Neural cell (in vitro differentiated cells): ENCODE results near the gene DOCK7. TPM values are rescaled to one million over a fixed set of nuclear protein-coding genes. Genes with fewer than 3 reads are reported as not detected.

ENCODE experiments used
- H2AFZ ChIP-seq: fragments of 200-600, 300-800 bp; sonication (generic), shearing (Covaris generic); 2 replicates; pipeline ENCODE4 v1.6.0; 2014; ENCODE audit warnings: low read depth, mild to moderate bottlenecking, antibody characterized with exemption, low read length, moderate library complexity
- H3F3A ChIP-seq: fragments of 200-600 bp; shearing (Covaris generic); 2 replicates; pipeline ENCODE4 v1.6.1; 2016; ENCODE audit warnings: mild to moderate bottlenecking, moderate library complexity, mixed read lengths, antibody characterized with exemption, low read length; ENCODE audit not compliant: insufficient read depth, poor library complexity, severe bottlenecking
- H3K27ac ChIP-seq: fragments of 200-600, 300-800 bp; sonication (generic), shearing (Covaris generic); 2 replicates; pipeline ENCODE4 v1.5.1; 2014; ENCODE audit warnings: mild to moderate bottlenecking, low read length, moderate library complexity
- H3K27me3 ChIP-seq: fragments of 300-800, 200-600 bp; sonication (generic), shearing (Covaris generic); 2 replicates; pipeline ENCODE4 v1.6.0; 2014; ENCODE audit warnings: mild to moderate bottlenecking, low read depth, low read length, moderate library complexity; ENCODE audit not compliant: insufficient read depth
- H3K36me3 ChIP-seq: fragments of 300-800, 200-600 bp; sonication (generic), shearing (Covaris generic); 2 replicates; pipeline ENCODE4 v1.5.1; 2014; ENCODE audit warnings: mild to moderate bottlenecking, antibody characterized with exemption, low read length, moderate library complexity; ENCODE audit not compliant: insufficient read depth
- H3K4me2 ChIP-seq: fragments of 300-800, 200-600 bp; sonication (generic), shearing (Covaris generic); 2 replicates; pipeline ENCODE4 v1.6.0; 2014; ENCODE audit warnings: mild to moderate bottlenecking, low read length
- H3K4me3 ChIP-seq: fragments of 300-800, 200-600 bp; sonication (generic), shearing (Covaris generic); 2 replicates; pipeline ENCODE4 v1.5.1; 2014; ENCODE audit warnings: mild to moderate bottlenecking, low read length, moderate library complexity
- H3K79me2 ChIP-seq: fragments of 200-600 bp; shearing (Covaris generic); replicated peaks from 2 replicates; pipeline ENCODE4 v1.6.0; 2014; ENCODE audit warnings: mild to moderate bottlenecking, low read length, moderate library complexity; ENCODE audit not compliant: insufficient read depth
- H3K9ac ChIP-seq: fragments of 300-800, 200-600 bp; sonication (generic), shearing (Covaris generic); 2 replicates; pipeline ENCODE4 v1.6.1; 2016; ENCODE audit warnings: mild to moderate bottlenecking, low read length, mixed read lengths
- H3K9me2 ChIP-seq: fragments of 200-600 bp; shearing (Covaris generic); 2 replicates; pipeline ENCODE4 v1.6.1; 2016; ENCODE audit warnings: mild to moderate bottlenecking, low read length, mixed read lengths; ENCODE audit not compliant: insufficient read depth
- H3K9me3 ChIP-seq: fragments of 200-600, 300-800 bp; sonication (generic), shearing (Covaris generic); 2 replicates; pipeline ENCODE4 v1.6.1; 2016; ENCODE audit warnings: mild to moderate bottlenecking, mixed run types, low read length, moderate library complexity, mixed read lengths
- H4K20me1 ChIP-seq: fragments of 200-600 bp; shearing (Covaris generic); 2 replicates; pipeline ENCODE4 v1.6.1; 2016; ENCODE audit warnings: mild to moderate bottlenecking, mixed run types; ENCODE audit not compliant: insufficient read depth
- EP300 ChIP-seq: fragments of 450-650 bp; conservative IDR thresholded peaks from 2 replicates; pipeline ENCODE4 v1.6.1; 2014; ENCODE audit warnings: antibody characterized with exemption, mild to moderate bottlenecking, moderate library complexity; ENCODE audit not compliant: poor library complexity, severe bottlenecking
- EZH2 ChIP-seq: fragments of 200-600, 300-800 bp; shearing (Covaris generic), sonication (generic); IDR thresholded peaks from 2 replicates; pipeline ENCODE4 v1.6.1; 2014; ENCODE audit warnings: antibody characterized with exemption, low read length, borderline replicate concordance, mild to moderate bottlenecking; ENCODE audit not compliant: insufficient read depth, poor library complexity, severe bottlenecking
- MXI1 ChIP-seq: fragments of 450-650 bp; conservative IDR thresholded peaks from 2 replicates; pipeline ENCODE4 v1.6.1; 2014; ENCODE audit warnings: antibody characterized with exemption, mild to moderate bottlenecking; ENCODE audit not compliant: poor library complexity, severe bottlenecking
- POLR2AphosphoS5 ChIP-seq: IDR thresholded peaks from 2 replicates; pipeline ENCODE4 v1.6.1; 2012
- RAD21 ChIP-seq: fragments of 450-650 bp; conservative IDR thresholded peaks from 2 replicates; pipeline ENCODE4 v1.6.1; 2014; ENCODE audit warnings: antibody characterized with exemption, mild to moderate bottlenecking, moderate library complexity
- SMC3 ChIP-seq: fragments of 450-650 bp; conservative IDR thresholded peaks from 2 replicates; pipeline ENCODE4 v1.6.1; 2014; ENCODE audit warnings: antibody characterized with exemption, mild to moderate bottlenecking, moderate library complexity; ENCODE audit not compliant: poor library complexity
- TAF1 ChIP-seq: IDR thresholded peaks from 2 replicates; pipeline ENCODE4 v1.6.1; 2012; ENCODE audit warnings: low read depth
- polyA plus RNA-seq: library from polyadenylated mRNA; depleted of rRNA; stranded (reverse); fragments of >200 nt; gene quantifications from 2 replicates; pipeline ENCODE4 v1.2.3, GENCODE V29; 2014
- TF ChIP-seq, protein P1 (sequence below): IDR thresholded peaks from 2 replicates; pipeline ENCODE4 v1.6.1; 2012; ENCODE audit warnings: borderline replicate concordance
- TF ChIP-seq, protein P2 (sequence below): fragments of 450-650 bp; IDR thresholded peaks from 2 replicates; pipeline ENCODE4 v1.5.1; 2014; ENCODE audit warnings: antibody characterized with exemption, mild to moderate bottlenecking, moderate library complexity; ENCODE audit not compliant: poor library complexity, severe bottlenecking

The DOCK7 gene
- polyA plus RNA-seq, 1 donor from 2014 or later, result 129 TPM

DNA sequence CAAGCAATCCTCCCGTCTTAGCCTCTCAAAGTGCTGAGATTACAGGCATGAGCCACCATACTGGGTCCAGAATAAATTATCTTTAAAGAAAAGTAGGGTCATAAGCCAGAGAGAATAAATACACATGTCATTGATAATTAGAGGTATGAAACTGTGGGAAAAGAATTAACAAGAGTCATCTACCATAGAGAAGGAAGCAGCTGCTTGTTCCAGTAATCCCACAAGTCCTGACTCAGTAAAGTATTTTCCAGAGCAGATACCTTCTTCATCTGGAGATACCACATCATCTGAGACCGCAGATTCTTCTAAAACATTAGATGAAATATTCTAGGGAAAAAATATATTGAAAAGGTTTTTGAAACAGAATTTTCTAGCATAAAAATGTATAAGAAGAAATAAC is 195.7 kb downstream of the DOCK7 start:
- H3F3A ChIP-seq, result no peaks in the 10 kb centered on the region
- no peak overlapping the region for H3K9ac ChIP-seq
- H3K4me3 ChIP-seq, result no peak overlapping the region
- TF ChIP-seq, protein P1, sequence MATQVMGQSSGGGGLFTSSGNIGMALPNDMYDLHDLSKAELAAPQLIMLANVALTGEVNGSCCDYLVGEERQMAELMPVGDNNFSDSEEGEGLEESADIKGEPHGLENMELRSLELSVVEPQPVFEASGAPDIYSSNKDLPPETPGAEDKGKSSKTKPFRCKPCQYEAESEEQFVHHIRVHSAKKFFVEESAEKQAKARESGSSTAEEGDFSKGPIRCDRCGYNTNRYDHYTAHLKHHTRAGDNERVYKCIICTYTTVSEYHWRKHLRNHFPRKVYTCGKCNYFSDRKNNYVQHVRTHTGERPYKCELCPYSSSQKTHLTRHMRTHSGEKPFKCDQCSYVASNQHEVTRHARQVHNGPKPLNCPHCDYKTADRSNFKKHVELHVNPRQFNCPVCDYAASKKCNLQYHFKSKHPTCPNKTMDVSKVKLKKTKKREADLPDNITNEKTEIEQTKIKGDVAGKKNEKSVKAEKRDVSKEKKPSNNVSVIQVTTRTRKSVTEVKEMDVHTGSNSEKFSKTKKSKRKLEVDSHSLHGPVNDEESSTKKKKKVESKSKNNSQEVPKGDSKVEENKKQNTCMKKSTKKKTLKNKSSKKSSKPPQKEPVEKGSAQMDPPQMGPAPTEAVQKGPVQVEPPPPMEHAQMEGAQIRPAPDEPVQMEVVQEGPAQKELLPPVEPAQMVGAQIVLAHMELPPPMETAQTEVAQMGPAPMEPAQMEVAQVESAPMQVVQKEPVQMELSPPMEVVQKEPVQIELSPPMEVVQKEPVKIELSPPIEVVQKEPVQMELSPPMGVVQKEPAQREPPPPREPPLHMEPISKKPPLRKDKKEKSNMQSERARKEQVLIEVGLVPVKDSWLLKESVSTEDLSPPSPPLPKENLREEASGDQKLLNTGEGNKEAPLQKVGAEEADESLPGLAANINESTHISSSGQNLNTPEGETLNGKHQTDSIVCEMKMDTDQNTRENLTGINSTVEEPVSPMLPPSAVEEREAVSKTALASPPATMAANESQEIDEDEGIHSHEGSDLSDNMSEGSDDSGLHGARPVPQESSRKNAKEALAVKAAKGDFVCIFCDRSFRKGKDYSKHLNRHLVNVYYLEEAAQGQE, result no peak
- TF ChIP-seq EP300, result no peak
- no peak for TF ChIP-seq POLR2AphosphoS5
- no peak for TF ChIP-seq RAD21
- TF ChIP-seq, protein P2, sequence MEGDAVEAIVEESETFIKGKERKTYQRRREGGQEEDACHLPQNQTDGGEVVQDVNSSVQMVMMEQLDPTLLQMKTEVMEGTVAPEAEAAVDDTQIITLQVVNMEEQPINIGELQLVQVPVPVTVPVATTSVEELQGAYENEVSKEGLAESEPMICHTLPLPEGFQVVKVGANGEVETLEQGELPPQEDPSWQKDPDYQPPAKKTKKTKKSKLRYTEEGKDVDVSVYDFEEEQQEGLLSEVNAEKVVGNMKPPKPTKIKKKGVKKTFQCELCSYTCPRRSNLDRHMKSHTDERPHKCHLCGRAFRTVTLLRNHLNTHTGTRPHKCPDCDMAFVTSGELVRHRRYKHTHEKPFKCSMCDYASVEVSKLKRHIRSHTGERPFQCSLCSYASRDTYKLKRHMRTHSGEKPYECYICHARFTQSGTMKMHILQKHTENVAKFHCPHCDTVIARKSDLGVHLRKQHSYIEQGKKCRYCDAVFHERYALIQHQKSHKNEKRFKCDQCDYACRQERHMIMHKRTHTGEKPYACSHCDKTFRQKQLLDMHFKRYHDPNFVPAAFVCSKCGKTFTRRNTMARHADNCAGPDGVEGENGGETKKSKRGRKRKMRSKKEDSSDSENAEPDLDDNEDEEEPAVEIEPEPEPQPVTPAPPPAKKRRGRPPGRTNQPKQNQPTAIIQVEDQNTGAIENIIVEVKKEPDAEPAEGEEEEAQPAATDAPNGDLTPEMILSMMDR, result no peak
- no peak for TF ChIP-seq SMC3
- no peak for TF ChIP-seq EZH2
- TF ChIP-seq TAF1, result no peak
- no peak for TF ChIP-seq MXI1
- H4K20me1 ChIP-seq, result no peaks in the 10 kb centered on the region
- no peaks in the 10 kb centered on the region for H3K9me3 ChIP-seq
- H3K9me2 ChIP-seq, result no peaks in the 10 kb centered on the region
- H3K4me2 ChIP-seq, result no peak overlapping the region
- H3K79me2 ChIP-seq, result no peaks in the 10 kb centered on the region
- H3K36me3 ChIP-seq, result no peaks in the 10 kb centered on the region
- H3K27ac ChIP-seq, result no peak overlapping the region
- H2AFZ ChIP-seq, result no peak overlapping the region
- no peaks in the 10 kb centered on the region for H3K27me3 ChIP-seq

DNA sequence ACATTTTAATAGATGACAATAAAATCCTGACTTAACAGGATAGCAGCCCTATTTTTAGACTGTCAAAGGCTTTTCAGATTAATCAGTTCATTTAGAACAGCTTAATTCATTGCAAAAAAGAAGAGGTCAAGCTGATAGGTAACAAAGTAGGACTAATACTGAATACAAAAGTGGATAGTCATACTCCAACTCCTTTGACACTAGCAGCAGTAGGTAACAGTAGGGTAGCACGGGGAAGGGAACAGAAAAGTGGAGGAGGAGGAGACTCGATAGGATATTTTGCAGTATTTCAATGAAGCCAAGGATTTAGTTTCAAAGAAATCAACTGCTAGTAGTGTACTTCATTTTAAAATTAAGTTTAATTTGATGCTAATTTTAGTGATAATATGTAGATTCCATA is 200.2 kb downstream of the DOCK7 start:
- Histone ChIP-seq H3K79me2 (no peaks in the 10 kb centered on the region), H3F3A (no peaks in the 10 kb centered on the region), H3K36me3 (no peaks in the 10 kb centered on the region), H3K9me3 (no peaks in the 10 kb centered on the region), H3K4me2 (no peak overlapping the region), H4K20me1 (no peaks in the 10 kb centered on the region), H3K27me3 (no peaks in the 10 kb centered on the region), H3K4me3 (no peak overlapping the region), H3K9me2 (no peaks in the 10 kb centered on the region), H3K27ac (no peak overlapping the region), H2AFZ (no peak overlapping the region), H3K9ac (no peak overlapping the region)
- TF ChIP-seq SMC3, result no peak
- no peak for TF ChIP-seq EZH2
- TF ChIP-seq, protein P2, result no peak
- no peak for TF ChIP-seq POLR2AphosphoS5
- no peak for TF ChIP-seq TAF1
- TF ChIP-seq EP300, result no peak
- TF ChIP-seq MXI1, result no peak
- TF ChIP-seq RAD21, result no peak
- TF ChIP-seq, protein P1, result no peak
